ENCODE measurements around the gene FKBP2. TPM values are rescaled to one million over a fixed set of nuclear protein-coding genes. Genes with fewer than 3 reads are reported as not detected.

FKBP2 gene
- total and polyA plus RNA-seq, 2 of the 13 experiments (the other 11 are each of a cell fraction or from before 2014, with no cell fraction given), result 30.1 to 53.3 TPM

DNA sequence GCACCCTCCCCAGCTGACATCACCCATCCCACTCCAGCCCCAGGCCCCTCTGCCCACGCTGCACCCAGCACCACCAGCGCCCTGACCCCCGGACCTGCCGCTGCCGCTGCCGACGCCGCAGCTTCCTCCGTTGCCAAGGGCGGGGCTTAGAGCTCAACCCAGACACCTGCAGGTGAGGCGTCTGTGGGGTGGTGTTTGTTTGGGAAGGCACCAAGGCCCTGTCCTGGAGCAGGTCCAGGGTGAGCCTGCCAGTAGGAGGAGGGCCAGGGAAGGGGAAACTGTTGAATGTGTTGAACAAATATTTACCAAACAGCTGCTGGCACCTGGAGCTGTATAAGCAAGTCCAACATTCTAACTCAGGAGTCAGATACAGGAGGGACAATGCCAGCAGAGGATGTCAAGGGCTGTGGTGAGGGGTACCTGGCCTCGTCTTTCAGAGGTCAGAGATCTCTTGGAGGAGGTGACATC, 3.4 kb upstream of the FKBP2 start (continued):
- TF ChIP-seq, protein P1, sequence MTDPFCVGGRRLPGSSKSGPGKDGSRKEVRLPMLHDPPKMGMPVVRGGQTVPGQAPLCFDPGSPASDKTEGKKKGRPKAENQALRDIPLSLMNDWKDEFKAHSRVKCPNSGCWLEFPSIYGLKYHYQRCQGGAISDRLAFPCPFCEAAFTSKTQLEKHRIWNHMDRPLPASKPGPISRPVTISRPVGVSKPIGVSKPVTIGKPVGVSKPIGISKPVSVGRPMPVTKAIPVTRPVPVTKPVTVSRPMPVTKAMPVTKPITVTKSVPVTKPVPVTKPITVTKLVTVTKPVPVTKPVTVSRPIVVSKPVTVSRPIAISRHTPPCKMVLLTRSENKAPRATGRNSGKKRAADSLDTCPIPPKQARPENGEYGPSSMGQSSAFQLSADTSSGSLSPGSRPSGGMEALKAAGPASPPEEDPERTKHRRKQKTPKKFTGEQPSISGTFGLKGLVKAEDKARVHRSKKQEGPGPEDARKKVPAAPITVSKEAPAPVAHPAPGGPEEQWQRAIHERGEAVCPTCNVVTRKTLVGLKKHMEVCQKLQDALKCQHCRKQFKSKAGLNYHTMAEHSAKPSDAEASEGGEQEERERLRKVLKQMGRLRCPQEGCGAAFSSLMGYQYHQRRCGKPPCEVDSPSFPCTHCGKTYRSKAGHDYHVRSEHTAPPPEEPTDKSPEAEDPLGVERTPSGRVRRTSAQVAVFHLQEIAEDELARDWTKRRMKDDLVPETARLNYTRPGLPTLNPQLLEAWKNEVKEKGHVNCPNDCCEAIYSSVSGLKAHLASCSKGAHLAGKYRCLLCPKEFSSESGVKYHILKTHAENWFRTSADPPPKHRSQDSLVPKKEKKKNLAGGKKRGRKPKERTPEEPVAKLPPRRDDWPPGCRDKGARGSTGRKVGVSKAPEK (CRISPR knock-in tag; IDR thresholded peaks at IDR 0.05; ENCODE audit: borderline replicate concordance), result no peak
- no peak for TF ChIP-seq NFE2 (CRISPR knock-in tag; IDR thresholded peaks at IDR 0.05)
- no peak for TF ChIP-seq ZNF333 (CRISPR knock-in tag; IDR thresholded peaks at IDR 0.05; ENCODE audit: borderline replicate concordance)
- TF ChIP-seq THAP11 (CRISPR knock-in tag; IDR thresholded peaks at IDR 0.05), result peak; percentile 73
- peak; percentile 67; the same call in 1 of the 2 replicates for TF ChIP-seq NRL (CRISPR knock-in tag; IDR thresholded peaks at IDR 0.05; ENCODE audit: borderline replicate concordance)
- no peak for TF ChIP-seq TAF15 (IDR thresholded peaks at IDR 0.05; ENCODE audit: low read depth, low read length, poor library complexity, severe bottlenecking)
- no peak for TF ChIP-seq ZNF768 (CRISPR knock-in tag; IDR thresholded peaks at IDR 0.05)
- TF ChIP-seq TOE1 (CRISPR knock-in tag; IDR thresholded peaks at IDR 0.05), result no peak
- TF ChIP-seq ZNF660 (CRISPR knock-in tag; IDR thresholded peaks at IDR 0.05; ENCODE audit: borderline replicate concordance, low read depth), result no peak
- no peak; the same call in 1 of the 2 replicates for TF ChIP-seq NFIC (IDR thresholded peaks at IDR 0.05; ENCODE audit: low read length)
- TF ChIP-seq, protein P2, sequence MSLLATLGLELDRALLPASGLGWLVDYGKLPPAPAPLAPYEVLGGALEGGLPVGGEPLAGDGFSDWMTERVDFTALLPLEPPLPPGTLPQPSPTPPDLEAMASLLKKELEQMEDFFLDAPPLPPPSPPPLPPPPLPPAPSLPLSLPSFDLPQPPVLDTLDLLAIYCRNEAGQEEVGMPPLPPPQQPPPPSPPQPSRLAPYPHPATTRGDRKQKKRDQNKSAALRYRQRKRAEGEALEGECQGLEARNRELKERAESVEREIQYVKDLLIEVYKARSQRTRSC (CRISPR knock-in tag; IDR thresholded peaks at IDR 0.05; ENCODE audit: low read depth), result no peak
- TF ChIP-seq CEBPB (IDR thresholded peaks at IDR 0.05; ENCODE audit: borderline replicate concordance, low read depth, low read length), result no peak
- TF ChIP-seq, protein P3, sequence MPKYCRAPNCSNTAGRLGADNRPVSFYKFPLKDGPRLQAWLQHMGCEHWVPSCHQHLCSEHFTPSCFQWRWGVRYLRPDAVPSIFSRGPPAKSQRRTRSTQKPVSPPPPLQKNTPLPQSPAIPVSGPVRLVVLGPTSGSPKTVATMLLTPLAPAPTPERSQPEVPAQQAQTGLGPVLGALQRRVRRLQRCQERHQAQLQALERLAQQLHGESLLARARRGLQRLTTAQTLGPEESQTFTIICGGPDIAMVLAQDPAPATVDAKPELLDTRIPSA (CRISPR knock-in tag; IDR thresholded peaks at IDR 0.05; ENCODE audit: borderline replicate concordance), result no peak
- 0 out of 2 replicates have a peak, but pooled peaks have one; percentile 36 for TF ChIP-seq PPARG (CRISPR knock-in tag; conservative IDR thresholded peaks at IDR 0.05)
- no peak for TF ChIP-seq ZNF782 (CRISPR knock-in tag; IDR thresholded peaks at IDR 0.05; ENCODE audit: borderline replicate concordance)
- TF ChIP-seq ZNF740 (CRISPR knock-in tag; IDR thresholded peaks at IDR 0.05), result no peak
- no peak for TF ChIP-seq ADNP (CRISPR knock-in tag; IDR thresholded peaks at IDR 0.05)
- no peak for TF ChIP-seq AGO1 (IDR thresholded peaks at IDR 0.05; ENCODE audit: low read depth, low read length, poor library complexity, severe bottlenecking)
- no peak for TF ChIP-seq ZNF207 (IDR thresholded peaks at IDR 0.05; ENCODE audit: borderline replicate concordance)
- peak; percentile 86; the same call in 1 of the 2 replicates for TF ChIP-seq ZNF430 (CRISPR knock-in tag; IDR thresholded peaks at IDR 0.05)
- no peak for TF ChIP-seq CHD2 (IDR thresholded peaks at IDR 0.05; ENCODE audit: low read depth, low read length)
- peak; percentile 50; the same call in 1 of the 2 replicates for TF ChIP-seq ZNF703 (CRISPR knock-in tag; IDR thresholded peaks at IDR 0.05; ENCODE audit: borderline replicate concordance)
- no peak; the same call in 1 of the 2 replicates for TF ChIP-seq HMG20B (CRISPR knock-in tag; conservative IDR thresholded peaks at IDR 0.05)
- no peak for TF ChIP-seq NCOA5 (CRISPR knock-in tag; IDR thresholded peaks at IDR 0.05)
- TF ChIP-seq, protein P4, sequence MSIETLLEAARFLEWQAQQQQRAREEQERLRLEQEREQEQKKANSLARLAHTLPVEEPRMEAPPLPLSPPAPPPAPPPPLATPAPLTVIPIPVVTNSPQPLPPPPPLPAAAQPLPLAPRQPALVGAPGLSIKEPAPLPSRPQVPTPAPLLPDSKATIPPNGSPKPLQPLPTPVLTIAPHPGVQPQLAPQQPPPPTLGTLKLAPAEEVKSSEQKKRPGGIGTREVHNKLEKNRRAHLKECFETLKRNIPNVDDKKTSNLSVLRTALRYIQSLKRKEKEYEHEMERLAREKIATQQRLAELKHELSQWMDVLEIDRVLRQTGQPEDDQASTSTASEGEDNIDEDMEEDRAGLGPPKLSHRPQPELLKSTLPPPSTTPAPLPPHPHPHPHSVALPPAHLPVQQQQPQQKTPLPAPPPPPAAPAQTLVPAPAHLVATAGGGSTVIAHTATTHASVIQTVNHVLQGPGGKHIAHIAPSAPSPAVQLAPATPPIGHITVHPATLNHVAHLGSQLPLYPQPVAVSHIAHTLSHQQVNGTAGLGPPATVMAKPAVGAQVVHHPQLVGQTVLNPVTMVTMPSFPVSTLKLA (IDR thresholded peaks at IDR 0.05), result peak; percentile 41; the same call in 1 of the 2 replicates
- TF ChIP-seq ETV5 (CRISPR knock-in tag; IDR thresholded peaks at IDR 0.05; ENCODE audit: borderline replicate concordance), result peak; percentile 62; the same call in 1 of the 2 replicates

All from HepG2 (cell line).